Ascending aorta (tissue), 2 donors: ENCODE measurements around the gene NPY5R. TPM values are rescaled to one million over a fixed set of nuclear protein-coding genes. Genes with fewer than 3 reads are reported as not detected.
A peak's percentile ranks its signal among the peaks of the same experiment; 100 is the strongest.

Source experiments
- DNase-seq, 2 donors: peaks; one replicate each; pipeline ENCODE4 v3.0.0-alpha.2; 2019; ENCODE audit warnings: low spot score in 2 of 2
- H3K27ac ChIP-seq, 2 donors: fragments of 200-600 bp; sonication (generic); one replicate each; pipeline ENCODE4 v1.5.1; 2016 to 2017; ENCODE audit warnings: mild to moderate bottlenecking in 1 of 2
- H3K27me3 ChIP-seq: fragments of 200-600 bp; sonication (generic); one replicate; pipeline ENCODE4 v1.5.1; 2017
- H3K36me3 ChIP-seq, 2 donors: fragments of 200-600 bp; sonication (generic); one replicate each; pipeline ENCODE4 v1.5.1; 2016
- H3K4me1 ChIP-seq, 2 donors: fragments of 200-600 bp; sonication (generic); one replicate each; pipeline ENCODE4 v1.5.1; 2016 to 2017; ENCODE audit warnings: mild to moderate bottlenecking in 1 of 2
- H3K4me3 ChIP-seq, 2 donors: fragments of 200-600 bp; sonication (generic); one replicate each; pipeline ENCODE4 v1.5.1; 2016 to 2017; ENCODE audit warnings: mild to moderate bottlenecking in 1 of 2
- H3K9me3 ChIP-seq, 2 donors: fragments of 200-600 bp; sonication (generic); one replicate each; pipeline ENCODE4 v1.5.1; 2016
- CTCF ChIP-seq, 3 experiments: fragments of 200-600 bp in 2 of 3; fragments of 450-650 bp in 1 of 3; sonication (generic) in 2 of 3; IDR thresholded peaks; one replicate each; pipeline ENCODE4 v1.5.1; 2016 to 2019; ENCODE audit warnings: antibody characterized with exemption in 3 of 3, mild to moderate bottlenecking in 1 of 3, moderate library complexity in 1 of 3
- intact Hi-C: fragments of 100-400 bp; cut with DNase I; formaldehyde crosslinking; loops from one replicate; pipeline ENCODE4 v1.15.1; 2023
- total RNA-seq: library from RNA; depleted of rRNA; stranded (reverse); fragments of >200 nt; gene quantifications from one replicate; pipeline ENCODE4 v1.1.0, GENCODE V29; 2016

NPY5R gene
- 6.1 TPM for total RNA-seq

GRCh38 chr4:163343604-163344146, at the start of gene NPY5R:
Gene NPY5R, plus strand, starts transcription at chr4:163343892. Its CDS starts 6,382 bp downstream, at chr4:163350274.
- no peak for DNase-seq
- intact Hi-C loops: loop anchor here (2.0 to 10.0 kb wide), 2 partner anchors 151 to 1771 kb away; partner anchors contain the start of genes TMA16 and TMEM192
- H3K4me1 ChIP-seq: peaks cover 0 to 3% of the 10 kb centered on the region in 2 donors
- no peak for TF ChIP-seq CTCF (IDR thresholded peaks at IDR 0.05)
- peak within 1 kb of the TSS; percentile 77 to 95 for H3K4me3 ChIP-seq
- H3K36me3 ChIP-seq: no peaks in the 10 kb centered on the region
- no peaks in the 10 kb centered on the region for H3K9me3 ChIP-seq
- H3K27ac ChIP-seq: peak within 1 kb of the TSS; percentile 71 to 85
- H3K27me3 ChIP-seq: no peaks in the 10 kb centered on the region

- H3K9me3 ChIP-seq: peaks cover 0 to 7% of the 10 kb centered on the region in 2 donors
- H3K27me3 ChIP-seq: no peaks in the 10 kb centered on the region
- no peaks in the 10 kb centered on the region for H3K4me1 ChIP-seq
- no peak overlapping the region for H3K27ac ChIP-seq
- intact Hi-C loops: no loop called here
- H3K36me3 ChIP-seq: no peaks in the 10 kb centered on the region
- no peak for TF ChIP-seq CTCF (IDR thresholded peaks at IDR 0.05)
- DNase-seq: no peak
- no peak overlapping the region for H3K4me3 ChIP-seq
Observed at GRCh38 chr4:163295138-163295537, 48.6 kb upstream of the NPY5R start.

DNA sequence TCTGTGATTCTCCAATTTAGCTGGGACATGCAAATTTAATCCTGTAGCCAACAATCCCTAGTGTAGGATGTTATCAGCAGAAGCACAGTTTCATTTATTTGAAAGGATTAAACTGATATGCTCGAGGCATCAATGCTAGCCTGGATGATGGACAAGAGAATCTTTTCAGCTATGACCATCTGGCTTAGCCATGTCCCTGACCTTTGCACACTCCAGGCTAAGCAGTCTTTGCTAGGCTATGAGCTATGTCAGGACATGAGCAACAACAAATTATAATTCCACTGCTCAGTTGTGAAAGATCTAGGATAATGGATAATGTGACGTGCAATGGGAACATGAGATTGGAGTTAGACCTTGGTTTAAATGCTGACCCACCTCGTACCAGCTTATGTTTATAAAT, 43.2 kb upstream of the NPY5R start:
- Histone ChIP-seq H3K36me3 (no peaks in the 10 kb centered on the region), H3K4me1 (no peaks in the 10 kb centered on the region), H3K9me3 (peaks cover 0 to 7% of the 10 kb centered on the region in 2 donors), H3K4me3 (no peak overlapping the region), H3K27me3 (no peaks in the 10 kb centered on the region), H3K27ac (no peak overlapping the region)
- TF ChIP-seq CTCF (IDR thresholded peaks at IDR 0.05): no peak
- intact Hi-C loops: no loop called here
- no peak for DNase-seq

- intact Hi-C loops: no loop called here
- Histone ChIP-seq H3K4me1 (no peaks in the 10 kb centered on the region), H3K27ac (no peak overlapping the region), H3K27me3 (no peaks in the 10 kb centered on the region), H3K4me3 (no peak overlapping the region), H3K36me3 (no peaks in the 10 kb centered on the region), H3K9me3 (peaks cover 0 to 7% of the 10 kb centered on the region in 2 donors)
- TF ChIP-seq CTCF (IDR thresholded peaks at IDR 0.05): no peak
- DNase-seq: no peak
Observed at GRCh38 chr4:163303069-163303468, 40.6 kb upstream of the NPY5R start.

DNA sequence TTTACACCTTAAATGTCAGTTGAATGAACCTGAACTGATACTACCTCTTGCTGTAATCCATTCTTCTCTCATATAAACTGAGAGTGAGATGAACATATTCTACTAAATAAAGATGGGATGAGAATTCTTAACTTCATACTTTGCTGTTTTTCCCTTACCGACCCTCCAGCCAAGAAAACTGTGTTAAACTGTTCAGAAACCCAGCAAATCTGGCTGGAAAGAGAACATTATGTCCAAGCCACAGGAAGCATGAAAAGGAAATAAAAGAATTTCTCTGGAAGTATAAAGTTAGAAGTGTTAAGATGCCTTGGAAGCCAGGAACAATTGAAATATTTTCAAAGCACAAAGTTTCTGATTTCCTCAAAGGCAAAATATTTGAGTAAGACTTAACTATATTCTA, 34.2 kb upstream of the NPY5R start:
- no peak overlapping the region for H3K27ac ChIP-seq
- H3K9me3 ChIP-seq: no peaks in the 10 kb centered on the region
- no peak overlapping the region for H3K4me3 ChIP-seq
- DNase-seq: no peak
- no peaks in the 10 kb centered on the region for H3K27me3 ChIP-seq
- intact Hi-C loops: no loop called here
- no peaks in the 10 kb centered on the region for H3K36me3 ChIP-seq
- no peaks in the 10 kb centered on the region for H3K4me1 ChIP-seq
- no peak for TF ChIP-seq CTCF (IDR thresholded peaks at IDR 0.05)

DNA sequence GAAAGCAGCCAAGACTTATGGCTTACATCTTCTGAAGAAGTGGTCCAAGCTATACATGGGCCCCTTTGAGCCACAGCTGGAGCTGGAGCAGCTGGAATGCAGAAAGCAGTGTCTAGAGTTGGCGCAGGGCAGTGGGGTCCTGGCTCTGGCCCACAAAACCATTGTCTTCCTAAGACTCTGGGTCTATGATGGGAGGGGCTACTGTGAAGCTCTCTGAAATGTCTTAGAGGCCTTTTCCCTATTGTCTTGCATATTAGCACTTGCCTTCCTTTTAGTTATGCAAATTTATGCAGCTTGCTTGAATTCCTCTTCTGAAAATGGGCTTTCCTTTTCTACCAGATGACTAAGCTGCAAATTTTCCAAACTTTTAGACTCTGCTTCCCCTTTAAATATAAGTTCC, 26.6 kb upstream of the NPY5R start:
- no peak overlapping the region for H3K4me3 ChIP-seq
- no peak for TF ChIP-seq CTCF (IDR thresholded peaks at IDR 0.05)
- no peak overlapping the region for H3K27ac ChIP-seq
- H3K9me3 ChIP-seq: peaks cover 12 to 34% of the 10 kb centered on the region in 2 donors
- H3K4me1 ChIP-seq: no peaks in the 10 kb centered on the region
- DNase-seq: no peak
- no peaks in the 10 kb centered on the region for H3K36me3 ChIP-seq
- intact Hi-C loops: no loop called here
- H3K27me3 ChIP-seq: no peaks in the 10 kb centered on the region
